ENCODE data around the gene EXOC2.

- TF ChIP-seq CTCF (IDR thresholded peaks at IDR 0.05) (no peak), POLR2A (IDR thresholded peaks at IDR 0.05) (no peak), EP300 (IDR thresholded peaks at IDR 0.05) (no peak), POLR2AphosphoS5 (IDR thresholded peaks at IDR 0.05) (no peak)
These were observed 179.9 kb downstream of the EXOC2 start for GRCh38 chr6:513058-513457.
